NCI-H446 treated with DMSO at 0.1 percent for 48 hours (cell line): ENCODE data around the gene FBXO9.

Experiments used
- DNase-seq: peaks from one replicate; lab custom pipeline; 2025; lab: John Stamatoyannopoulos, UW

Gene FBXO9

GRCh38 chr6:53065266-53066076 lies at the start of gene FBXO9:
TSS of gene FBXO9 (plus strand) at chr6:53065404. CDS start at chr6:53065790, 386 bp downstream.
- DNase-seq, result no peak

- no peak for DNase-seq
These were observed 49.7 kb upstream of the FBXO9 start for GRCh38 chr6:53015486-53015885.

DNA sequence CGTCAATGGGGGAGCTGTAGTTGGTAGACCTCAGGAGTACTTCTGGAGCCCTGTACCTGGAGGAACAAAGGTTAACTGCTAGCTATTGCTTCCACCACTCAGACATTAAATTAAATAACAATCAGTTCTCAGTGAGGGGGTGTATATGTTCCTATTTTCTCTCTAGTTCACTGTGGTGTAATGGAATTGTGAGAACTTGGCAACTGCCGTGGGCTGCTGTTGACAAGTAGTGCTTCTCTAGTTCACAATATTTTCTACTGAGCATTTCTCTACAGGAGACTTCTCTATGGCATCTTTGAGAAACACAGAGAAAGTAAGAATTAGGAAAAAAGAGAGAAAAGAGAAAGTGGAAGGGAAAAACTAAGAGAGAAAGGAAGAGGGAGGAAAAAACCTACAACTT lies 46.8 kb upstream of the FBXO9 start:
- DNase-seq, result no peak

- DNase-seq, result no peak
These were observed 45.0 kb upstream of the FBXO9 start for GRCh38 chr6:53020005-53020744.

GRCh38 chr6:53023323-53023722 lies 41.9 kb upstream of the FBXO9 start:
- DNase-seq, result no peak

DNA sequence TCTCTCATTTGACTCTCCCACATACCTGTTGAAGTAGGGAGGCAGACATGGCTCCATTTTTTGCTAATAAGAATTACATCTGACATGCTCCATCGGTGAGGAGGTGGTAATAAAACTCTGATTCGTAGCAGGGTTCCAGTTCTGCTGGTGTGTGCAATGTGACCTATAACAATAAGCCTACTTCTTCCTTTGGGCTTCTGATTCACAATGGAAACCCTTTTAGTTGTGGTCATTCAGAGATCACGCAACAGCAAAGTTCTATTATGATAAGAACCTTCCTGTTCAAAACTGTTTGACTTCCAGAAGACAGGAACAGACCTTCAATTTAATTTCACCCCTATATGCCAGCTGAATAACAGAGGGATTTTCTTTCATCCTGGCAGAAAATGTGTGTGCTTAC lies 38.7 kb upstream of the FBXO9 start:
- no peak for DNase-seq

DNA sequence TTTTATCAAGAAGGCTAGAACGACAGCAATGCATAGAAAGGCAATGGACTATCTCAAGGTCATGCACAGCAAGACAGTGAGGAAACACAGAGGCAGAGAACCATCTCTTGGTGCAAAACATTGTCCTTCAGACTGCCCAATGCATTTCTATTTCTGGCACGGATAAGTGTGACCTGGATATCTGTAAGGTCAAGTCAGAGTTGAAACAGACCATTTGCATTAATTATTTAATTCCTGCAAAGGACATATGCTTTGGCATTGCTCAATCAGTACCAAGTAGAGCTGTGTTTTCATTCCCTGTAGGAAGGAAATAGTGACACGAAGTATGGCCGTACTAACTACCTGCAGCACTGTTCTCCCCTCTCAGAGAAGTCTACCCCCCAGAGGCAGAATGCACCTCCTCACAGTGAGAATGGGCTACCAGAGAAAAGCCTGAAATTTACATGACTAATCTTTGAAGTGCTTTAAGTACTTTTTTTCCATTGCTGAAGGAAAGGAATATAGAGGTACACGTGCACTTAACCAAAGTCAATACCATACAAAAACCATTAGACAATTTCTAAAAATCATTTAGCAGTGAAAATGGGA lies 38.0 kb upstream of the FBXO9 start:
- no peak for DNase-seq

- DNase-seq, result no peak
These were observed 36.7 kb upstream of the FBXO9 start for GRCh38 chr6:53028467-53028866.

- no peak for DNase-seq
These were observed 35.9 kb upstream of the FBXO9 start for GRCh38 chr6:53029257-53029656.

DNA sequence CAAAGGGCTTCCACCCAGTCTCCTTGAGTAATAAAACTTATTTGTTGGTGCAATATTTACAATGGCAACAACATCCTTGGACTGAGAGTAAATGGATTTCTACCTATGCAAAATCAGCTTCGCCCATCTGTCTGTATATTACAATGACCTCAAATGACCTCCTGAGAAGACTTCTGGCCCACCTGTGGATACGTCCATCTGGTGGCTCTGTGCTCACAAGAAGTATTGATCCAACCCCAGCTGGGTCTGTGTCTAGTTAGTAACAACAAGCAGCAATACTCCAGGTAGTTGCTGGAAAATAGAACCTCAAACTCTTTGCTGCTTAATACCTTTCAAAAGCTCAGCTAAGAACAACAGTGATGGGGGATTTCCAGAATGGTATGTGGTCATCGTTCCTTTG lies 35.4 kb upstream of the FBXO9 start:
- DNase-seq, result no peak

DNA sequence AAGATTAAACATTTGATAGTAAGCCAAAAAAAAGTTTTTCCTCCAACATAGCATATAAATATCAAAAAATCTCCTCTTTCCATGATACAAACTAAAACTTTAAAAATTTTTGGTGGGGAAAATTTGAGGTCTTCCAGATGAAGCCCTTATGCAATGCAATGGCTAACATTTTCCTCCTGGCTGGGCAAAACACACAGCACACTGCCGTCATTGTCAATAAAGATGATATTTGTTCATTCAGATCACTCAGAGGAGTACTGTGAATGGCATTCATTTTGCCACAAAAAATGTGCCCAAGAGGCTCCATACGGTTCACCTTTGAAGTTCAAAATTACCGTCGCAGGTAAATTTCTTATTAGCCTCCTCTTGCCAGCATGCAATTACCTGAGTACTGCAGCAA lies 33.9 kb upstream of the FBXO9 start:
- no peak for DNase-seq

DNA sequence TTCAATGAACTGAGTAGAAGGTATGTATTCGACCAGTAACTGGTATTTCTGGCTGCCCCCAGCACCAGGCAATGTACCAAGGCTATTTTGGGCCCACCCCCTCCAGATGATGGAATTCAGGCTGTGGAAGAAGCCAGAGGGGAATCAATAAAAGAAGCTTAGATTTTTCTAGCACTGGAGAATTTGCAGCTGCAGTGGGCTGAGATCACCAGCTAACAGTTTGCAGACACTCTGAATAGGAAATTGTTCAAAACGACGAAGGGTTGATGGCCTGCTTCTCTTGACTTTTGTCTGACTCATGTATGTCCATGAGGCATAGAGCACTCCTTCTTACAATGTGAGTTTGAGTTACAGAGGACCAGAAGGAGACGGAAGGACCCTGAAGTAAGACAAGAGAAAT lies 32.4 kb upstream of the FBXO9 start:
- no peak for DNase-seq

GRCh38 chr6:53033764-53034163 lies 31.4 kb upstream of the FBXO9 start:
- no peak for DNase-seq

- DNase-seq, result no peak
These were observed 29.5 kb upstream of the FBXO9 start for GRCh38 chr6:53035549-53036213.

DNA sequence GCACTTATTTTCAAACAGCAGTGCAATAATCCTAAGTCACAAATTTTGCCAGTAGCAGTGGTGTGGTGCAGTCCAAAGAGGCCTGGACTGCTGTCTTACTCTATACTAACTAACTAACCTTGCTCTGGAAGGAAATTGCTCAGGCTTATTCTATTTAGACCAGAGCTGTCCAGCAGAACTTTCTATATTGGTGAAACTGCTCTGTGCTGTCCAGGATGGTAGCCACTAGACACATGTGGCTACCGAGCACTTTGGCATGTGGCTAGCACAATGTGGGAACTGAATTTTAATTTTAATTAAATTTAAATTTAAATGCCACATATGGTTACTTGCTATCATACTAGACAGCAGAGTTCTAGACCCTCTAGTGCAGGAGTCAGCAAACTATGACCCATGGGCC lies 27.1 kb upstream of the FBXO9 start:
- DNase-seq, result no peak

- no peak for DNase-seq
These were observed 26.6 kb upstream of the FBXO9 start for GRCh38 chr6:53038596-53038995.

GRCh38 chr6:53041356-53041755 lies 23.8 kb upstream of the FBXO9 start:
- no peak for DNase-seq

DNA sequence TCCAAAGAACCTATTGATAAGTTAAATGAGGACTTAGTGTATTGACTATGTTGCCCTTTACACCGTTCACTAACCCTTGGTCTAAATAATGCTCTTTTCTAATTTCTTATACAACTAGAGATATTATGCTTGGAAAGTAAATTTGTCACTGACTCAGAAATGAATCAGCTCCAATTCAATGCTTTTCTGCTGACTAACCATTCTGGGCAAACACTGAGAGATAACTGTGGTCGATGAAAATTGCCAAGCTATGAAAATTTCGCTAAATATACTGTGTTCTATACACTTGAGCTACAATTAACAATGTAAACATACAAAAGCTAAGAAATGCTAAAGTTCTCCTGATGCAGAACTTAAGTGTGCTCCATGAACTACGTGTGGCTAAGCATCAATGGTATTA lies 23.1 kb upstream of the FBXO9 start:
- no peak for DNase-seq

- no peak for DNase-seq
These were observed 21.6 kb upstream of the FBXO9 start for GRCh38 chr6:53043581-53043980.

DNA sequence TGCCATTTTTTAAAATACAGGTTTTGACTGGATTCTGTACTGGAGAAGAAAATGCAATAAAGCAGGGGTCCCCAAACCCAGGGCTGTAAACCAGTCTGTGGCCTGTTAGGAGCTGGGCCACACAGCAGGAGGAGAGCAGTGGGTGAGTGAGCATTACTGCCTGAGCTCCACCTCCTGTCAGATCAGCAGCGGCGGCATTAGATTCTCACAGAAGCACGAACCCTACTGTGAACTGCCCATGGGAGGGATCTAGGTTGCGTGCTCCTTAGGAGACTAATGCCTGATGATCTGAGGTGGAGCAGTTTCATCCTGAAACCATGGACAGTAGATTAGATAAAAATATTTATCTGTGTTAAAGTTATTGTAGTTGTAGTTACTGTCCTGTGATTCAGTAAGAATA lies 21.1 kb upstream of the FBXO9 start:
- no peak for DNase-seq

GRCh38 chr6:53044572-53044971 lies 20.6 kb upstream of the FBXO9 start:
- no peak for DNase-seq

GRCh38 chr6:53045891-53046673 lies 19.1 kb upstream of the FBXO9 start:
- DNase-seq, result no peak
